Middle frontal gyrus (tissue), 1 donor: Measurements from ENCODE around the gene ZXDC.

Experiments
- DNase-seq: peaks from one replicate; pipeline ENCODE4 v3.0.0-alpha.2; 2015; ENCODE audit warnings: low spot score; ENCODE audit errors: extremely low spot score

The ZXDC gene

GRCh38 chr3:126475413-126476114 is at the start of gene ZXDC:
Gene ZXDC, minus strand, starts transcription at chr3:126475891. Its CDS starts 26 bp downstream, at chr3:126475865.
- peak; percentile 83 for DNase-seq

GRCh38 chr3:126525091-126525852 is 49.6 kb upstream of the ZXDC start:
- DNase-seq = no peak

GRCh38 chr3:126524429-126524988 is 48.8 kb upstream of the ZXDC start:
- DNase-seq = no peak

- peak; percentile 27 for DNase-seq
Measured at GRCh38 chr3:126523745-126524428, 48.2 kb upstream of the ZXDC start, which contains the start of gene CHST13. Gene CHST13, plus strand, starts transcription at chr3:126524155. Its CDS starts 178 bp downstream, at chr3:126524333.

GRCh38 chr3:126522363-126522788 is 46.7 kb upstream of the ZXDC start:
- peak; percentile 69 for DNase-seq

- DNase-seq = peak; percentile 41
Measured at GRCh38 chr3:126521122-126521891, 45.6 kb upstream of the ZXDC start.

- no peak for DNase-seq
Measured at GRCh38 chr3:126519506-126520455, 44.1 kb upstream of the ZXDC start.

- no peak for DNase-seq
Measured at GRCh38 chr3:126518779-126519177, 43.1 kb upstream of the ZXDC start.

- DNase-seq = no peak
Measured at GRCh38 chr3:126517986-126518778, 42.5 kb upstream of the ZXDC start.

- no peak for DNase-seq
Measured at GRCh38 chr3:126517291-126517951, 41.7 kb upstream of the ZXDC start, which contains the start of gene UROC1. Gene UROC1, minus strand, starts transcription at chr3:126517773. Its CDS starts 54 bp downstream, at chr3:126517719.

- no peak for DNase-seq
Measured at GRCh38 chr3:126516936-126517290, 41.2 kb upstream of the ZXDC start.

GRCh38 chr3:126516152-126516935 is 40.7 kb upstream of the ZXDC start:
- DNase-seq = no peak

GRCh38 chr3:126515066-126515706 is 39.5 kb upstream of the ZXDC start:
- no peak for DNase-seq

GRCh38 chr3:126514161-126514560 is 38.5 kb upstream of the ZXDC start:
- no peak for DNase-seq

GRCh38 chr3:126512916-126513650 is 37.4 kb upstream of the ZXDC start:
- DNase-seq = no peak

- DNase-seq = no peak
Measured at GRCh38 chr3:126512026-126512425, 36.3 kb upstream of the ZXDC start.
